Astrocyte of the spinal cord (primary cell): ENCODE measurements around the gene ST6GALNAC1.

Source experiments
- DNase-seq: peaks from one replicate; pipeline ENCODE4 v3.0.0; 2011; ENCODE audit warnings: low read depth, low spot score
- H3K4me3 ChIP-seq: 2 replicates; pipeline ENCODE4 v1.5.1; 2011; ENCODE audit warnings: low read depth, mild to moderate bottlenecking, low read length, moderate library complexity
- CTCF ChIP-seq: IDR thresholded peaks from 2 replicates; pipeline ENCODE4 v1.5.1; 2012; ENCODE audit warnings: low read depth, mild to moderate bottlenecking, low read length, inconsistent platforms
- in situ Hi-C: cut with HindIII; loops from 2 replicates; pipeline ENCODE4 v1.10.0; 2017; ENCODE audit warnings: low sequenced_read_pairs

The ST6GALNAC1 gene

GRCh38 chr17:76687298-76688164 lies 44.0 kb upstream of the ST6GALNAC1 start:
- TF ChIP-seq CTCF, result no peak
- no peak for DNase-seq
- H3K4me3 ChIP-seq, result no peak overlapping the region
- in situ Hi-C loops, result no loop called here

GRCh38 chr17:76686538-76687297 lies 43.2 kb upstream of the ST6GALNAC1 start:
- in situ Hi-C loops, result no loop called here
- no peak overlapping the region for H3K4me3 ChIP-seq
- no peak for TF ChIP-seq CTCF
- DNase-seq, result no peak

GRCh38 chr17:76685846-76686245 lies 42.3 kb upstream of the ST6GALNAC1 start:
- in situ Hi-C loops, result no loop called here
- H3K4me3 ChIP-seq, result no peak overlapping the region
- DNase-seq, result no peak
- TF ChIP-seq CTCF, result no peak

- no peak overlapping the region for H3K4me3 ChIP-seq
- in situ Hi-C loops, result no loop called here
Observed at GRCh38 chr17:76685366-76685765, 41.8 kb upstream of the ST6GALNAC1 start.

GRCh38 chr17:76684756-76685155 lies 41.2 kb upstream of the ST6GALNAC1 start:
- no peak for TF ChIP-seq CTCF
- in situ Hi-C loops, result no loop called here
- DNase-seq, result no peak
- no peak overlapping the region for H3K4me3 ChIP-seq

More at GRCh38 chr17:76685366-76685765, 41.8 kb upstream of the ST6GALNAC1 start:
- no peak for DNase-seq
- TF ChIP-seq CTCF, result no peak

GRCh38 chr17:76683921-76684745 lies 40.6 kb upstream of the ST6GALNAC1 start:
- TF ChIP-seq CTCF, result no peak
- no peak for DNase-seq
- in situ Hi-C loops, result no loop called here
- no peak overlapping the region for H3K4me3 ChIP-seq
